Stomach (tissue), 4 donors: Measurements from ENCODE around the gene MBD4.

ENCODE experiments used
- CTCF ChIP-seq, 7 experiments: fragments of 450-650 bp in 4 of 7; fragments of 200-600 bp in 3 of 7; sonication (generic) in 3 of 7; IDR thresholded peaks; one replicate each; pipeline ENCODE4 v1.5.1; 2016 to 2019; ENCODE audit warnings: antibody characterized with exemption in 7 of 7, control low read depth in 2 of 7, mild to moderate bottlenecking in 1 of 7
- EP300 ChIP-seq: sonication (generic); formaldehyde crosslinking; IDR thresholded peaks from one replicate; pipeline ENCODE4 v1.6.1; 2017; ENCODE audit warnings: antibody characterized with exemption
- POLR2A ChIP-seq, 4 donors: fragments of 450-650 bp; IDR thresholded peaks; one replicate each; pipeline ENCODE4 v1.6.1; 2016; ENCODE audit warnings: antibody characterized with exemption in 4 of 4, control low read depth in 2 of 4, mild to moderate bottlenecking in 1 of 4, moderate library complexity in 1 of 4
- POLR2AphosphoS5 ChIP-seq, 3 donors: sonication (generic); formaldehyde crosslinking; IDR thresholded peaks; one replicate each; pipeline ENCODE4 v1.6.1; 2016; ENCODE audit warnings: antibody characterized with exemption in 3 of 3

DNA sequence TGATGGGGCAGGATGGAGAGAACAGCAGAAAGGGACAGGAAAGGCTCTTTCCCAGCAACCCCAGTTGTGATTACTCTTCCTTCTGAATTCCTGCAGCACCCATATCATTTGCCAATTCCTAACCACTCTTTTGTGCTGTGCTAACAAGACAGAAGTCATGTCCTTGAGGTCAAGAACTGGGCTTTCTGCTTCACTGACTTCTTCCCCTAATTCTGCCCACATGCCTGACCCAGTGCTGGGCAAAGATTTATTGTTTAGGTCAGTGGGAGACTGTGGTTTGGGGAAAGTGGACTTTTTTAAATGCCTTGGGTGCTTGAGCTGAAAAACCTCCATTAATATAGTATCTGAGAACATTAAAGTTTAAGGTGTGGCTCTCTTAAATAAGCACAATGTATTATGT is 7.1 kb downstream of the MBD4 start:
- no peak for TF ChIP-seq CTCF (IDR thresholded peaks at IDR 0.05)
- TF ChIP-seq POLR2AphosphoS5 (IDR thresholded peaks at IDR 0.05) = no peak
- TF ChIP-seq POLR2A (IDR thresholded peaks at IDR 0.05) = no peak
- TF ChIP-seq EP300 = no peak
